Mesenchymal stem cell (in vitro differentiated cells and primary cell): ENCODE measurements around the gene HGS.
A peak's percentile ranks its signal among the peaks of the same experiment; 100 is the strongest.
"Not testable (repeated sequence)": the region's sequence is repeated elsewhere in the genome, so short reads cannot be mapped to it uniquely, and the experiment has no call there.

Experiments used
- DNase-seq: peaks from one replicate; pipeline ENCODE4 v3.0.0-alpha.2; 2013
- H2AFZ ChIP-seq: one replicate; pipeline ENCODE4 v1.6.1; 2013; ENCODE audit warnings: low read depth, mild to moderate bottlenecking, control low read depth, inconsistent platforms, low read length, moderate library complexity
- H2AK5ac ChIP-seq: 2 replicates; pipeline ENCODE4 v1.6.1; 2013; ENCODE audit warnings: low read length, moderate library complexity, mild to moderate bottlenecking, inconsistent platforms; ENCODE audit not compliant: severe bottlenecking
- H2BK120ac ChIP-seq: one replicate; pipeline ENCODE4 v1.6.1; 2013; ENCODE audit warnings: low read depth, mild to moderate bottlenecking, inconsistent platforms, low read length, moderate library complexity
- H2BK12ac ChIP-seq, 2 experiments: one replicate each; pipeline ENCODE4 v1.6.1; 2013; ENCODE audit warnings: inconsistent platforms in 2 of 2, low read length in 2 of 2, mild to moderate bottlenecking in 2 of 2, moderate library complexity in 2 of 2, control low read depth in 1 of 2
- H2BK15ac ChIP-seq: one replicate; pipeline ENCODE4 v1.6.1; 2013; ENCODE audit warnings: mild to moderate bottlenecking, low read depth, inconsistent platforms; ENCODE audit not compliant: poor library complexity, severe bottlenecking
- H2BK5ac ChIP-seq: 2 replicates; pipeline ENCODE4 v1.6.1; 2013; ENCODE audit warnings: low read depth, mild to moderate bottlenecking, low read length, control low read depth, inconsistent platforms; ENCODE audit not compliant: poor library complexity, severe bottlenecking
- H3K14ac ChIP-seq, 2 experiments: one replicate each; pipeline ENCODE4 v1.6.1; 2013; ENCODE audit warnings: inconsistent platforms in 2 of 2, low read length in 2 of 2, control low read depth in 1 of 2, mild to moderate bottlenecking in 1 of 2, moderate library complexity in 1 of 2
- H3K18ac ChIP-seq, 2 experiments: one replicate each; pipeline ENCODE4 v1.6.1; 2013; ENCODE audit warnings: inconsistent platforms in 2 of 2, low read length in 2 of 2, control low read depth in 1 of 2, low read depth in 1 of 2, mild to moderate bottlenecking in 1 of 2
- H3K23ac ChIP-seq, 2 experiments: one replicate each; pipeline ENCODE4 v1.6.1; 2013; ENCODE audit warnings: inconsistent platforms in 2 of 2, low read length in 2 of 2, mild to moderate bottlenecking in 2 of 2, moderate library complexity in 2 of 2, control low read depth in 1 of 2
- H3K27ac ChIP-seq: 2 replicates; pipeline ENCODE4 v1.5.1; 2013; ENCODE audit warnings: mild to moderate bottlenecking, moderate library complexity, low read length, control low read depth, inconsistent platforms; ENCODE audit not compliant: poor library complexity, severe bottlenecking
- H3K27me3 ChIP-seq, 2 experiments: 2 replicates each; pipeline versions ENCODE4 v1.6.1 to v1.7.0; 2013; ENCODE audit warnings: low read length in 2 of 2, mild to moderate bottlenecking in 2 of 2, moderate library complexity in 2 of 2, control low read depth in 1 of 2, inconsistent platforms in 1 of 2; ENCODE audit not compliant: control insufficient read depth in 1 of 2, insufficient read depth in 1 of 2
- H3K36me3 ChIP-seq, 2 experiments: 2 replicates each; pipeline versions ENCODE4 v1.6.1 to v1.7.0; 2013; ENCODE audit warnings: low read length in 2 of 2, control low read depth in 1 of 2, inconsistent platforms in 1 of 2, low read depth in 1 of 2, mild to moderate bottlenecking in 1 of 2; ENCODE audit not compliant: insufficient read depth in 2 of 2, control insufficient read depth in 1 of 2
- H3K4ac ChIP-seq, 2 experiments: one replicate each; pipeline ENCODE4 v1.6.1; 2013; ENCODE audit warnings: inconsistent platforms in 2 of 2, low read length in 2 of 2, mild to moderate bottlenecking in 2 of 2, moderate library complexity in 2 of 2, control low read depth in 1 of 2, low read depth in 1 of 2
- H3K4me1 ChIP-seq: 2 replicates; pipeline ENCODE4 v1.6.1; 2013; ENCODE audit warnings: low read depth, low read length, control low read depth; ENCODE audit not compliant: control insufficient read depth, insufficient read depth
- H3K4me2 ChIP-seq: 2 replicates; pipeline ENCODE4 v1.6.1; 2013; ENCODE audit warnings: low read length, mild to moderate bottlenecking, inconsistent platforms; ENCODE audit not compliant: poor library complexity, severe bottlenecking
- H3K4me3 ChIP-seq, 2 experiments: 2 replicates each; pipeline versions ENCODE4 v1.5.1 to v1.7.0; 2013; ENCODE audit warnings: low read length in 2 of 2, mild to moderate bottlenecking in 2 of 2, control low read depth in 1 of 2, low read depth in 1 of 2; ENCODE audit not compliant: insufficient read depth in 1 of 2
- H3K79me1 ChIP-seq: replicated peaks from 2 replicates; pipeline ENCODE4 v1.6.1; 2013; ENCODE audit warnings: mild to moderate bottlenecking, control low read depth, low read length, inconsistent platforms; ENCODE audit not compliant: poor library complexity, severe bottlenecking
- H3K9ac ChIP-seq: 2 replicates; pipeline ENCODE4 v1.7.0; 2013; ENCODE audit warnings: mild to moderate bottlenecking, low read length, moderate library complexity
- H3K9me3 ChIP-seq: 2 replicates; pipeline ENCODE4 v1.7.0; 2013; ENCODE audit warnings: mild to moderate bottlenecking, low read length; ENCODE audit not compliant: control insufficient read depth
- H4K8ac ChIP-seq: one replicate; pipeline ENCODE4 v1.6.1; 2013; ENCODE audit warnings: inconsistent platforms, mild to moderate bottlenecking, low read length, moderate library complexity
- H4K91ac ChIP-seq: one replicate; pipeline ENCODE4 v1.6.1; 2013; ENCODE audit warnings: mild to moderate bottlenecking, low read length, inconsistent platforms
- WGBS: methylation state at CpG from one replicate; pipeline ENCODE4 v1.1.7; 2013; ENCODE audit warnings: mixed read lengths; 5-methylcytosine and 5-hydroxymethylcytosine counted together

HGS gene

DNA sequence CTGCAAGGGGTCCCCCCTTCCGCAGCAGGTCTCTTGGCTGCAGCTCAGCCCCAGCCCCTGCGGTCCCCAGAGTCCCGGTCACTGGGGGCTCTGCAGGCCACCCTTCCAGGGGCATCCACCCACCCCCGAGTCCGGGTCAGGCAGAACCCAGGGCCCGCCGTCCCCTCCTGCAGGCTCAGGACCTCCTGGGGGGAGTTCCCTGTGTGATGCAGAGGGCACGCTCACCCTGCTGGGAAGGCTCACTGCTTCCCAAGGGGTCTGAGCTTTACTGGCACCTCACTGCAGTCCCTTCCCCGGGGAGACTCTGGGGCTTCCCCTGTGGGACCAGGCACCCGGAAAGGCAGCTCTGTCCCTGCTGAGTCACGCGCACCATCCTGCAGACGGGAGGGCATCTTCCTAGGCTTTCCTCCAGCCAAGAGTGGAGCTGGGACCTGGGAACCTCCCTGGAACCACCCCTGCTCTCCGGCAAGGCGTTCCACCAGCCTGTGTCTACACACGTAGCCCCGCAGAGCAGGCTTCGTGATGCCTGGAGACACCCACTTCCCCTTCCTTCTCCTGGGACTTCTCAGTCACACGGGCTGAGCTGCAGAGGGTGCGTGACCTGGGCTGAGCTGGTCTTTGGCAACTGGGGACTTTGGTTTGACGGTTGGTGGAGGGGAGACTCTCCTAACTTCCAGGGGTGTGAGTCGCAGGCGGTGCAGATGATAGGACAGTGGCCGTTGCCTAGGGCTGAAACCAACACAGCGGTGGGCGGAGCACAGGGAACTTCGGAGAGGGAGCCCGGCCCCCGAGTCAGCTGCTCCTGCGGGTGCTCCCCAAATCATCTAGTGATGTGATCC, 51.7 kb downstream of the HGS start:
- Histone ChIP-seq H3K4ac (no peak overlapping the region), H3K4me2 (no peak overlapping the region), H2AFZ (no peak overlapping the region), H3K23ac (no peak overlapping the region), H3K18ac (no peak overlapping the region), H3K4me3 (peak overlapping the region in 1 of 2 experiments; percentile 65), H2AK5ac (no peak overlapping the region), H2BK12ac (peak overlapping the region in 1 of 2 experiments; percentile 4), H2BK120ac (no peak overlapping the region), H3K14ac (no peak overlapping the region), H4K91ac (peak overlapping the region; percentile 4), H3K27ac (no peak overlapping the region), H3K79me1 (no peaks in the 10 kb centered on the region), H2BK15ac (no peak overlapping the region), H3K36me3 (no peaks in the 10 kb centered on the region), H3K9ac (peak overlapping the region; percentile 49), H2BK5ac (no peak overlapping the region), H3K4me1 (peaks cover 16% of the 10 kb centered on the region), H4K8ac (peak overlapping the region; percentile 36), H3K9me3 (no peaks in the 10 kb centered on the region), H3K27me3 (peaks cover 13 to 17% of the 10 kb centered on the region in 2 experiments)
- peak; percentile 45 for DNase-seq
- WGBS, result 64% methylated on average over 30 of the region's 30 CpGs

DNA sequence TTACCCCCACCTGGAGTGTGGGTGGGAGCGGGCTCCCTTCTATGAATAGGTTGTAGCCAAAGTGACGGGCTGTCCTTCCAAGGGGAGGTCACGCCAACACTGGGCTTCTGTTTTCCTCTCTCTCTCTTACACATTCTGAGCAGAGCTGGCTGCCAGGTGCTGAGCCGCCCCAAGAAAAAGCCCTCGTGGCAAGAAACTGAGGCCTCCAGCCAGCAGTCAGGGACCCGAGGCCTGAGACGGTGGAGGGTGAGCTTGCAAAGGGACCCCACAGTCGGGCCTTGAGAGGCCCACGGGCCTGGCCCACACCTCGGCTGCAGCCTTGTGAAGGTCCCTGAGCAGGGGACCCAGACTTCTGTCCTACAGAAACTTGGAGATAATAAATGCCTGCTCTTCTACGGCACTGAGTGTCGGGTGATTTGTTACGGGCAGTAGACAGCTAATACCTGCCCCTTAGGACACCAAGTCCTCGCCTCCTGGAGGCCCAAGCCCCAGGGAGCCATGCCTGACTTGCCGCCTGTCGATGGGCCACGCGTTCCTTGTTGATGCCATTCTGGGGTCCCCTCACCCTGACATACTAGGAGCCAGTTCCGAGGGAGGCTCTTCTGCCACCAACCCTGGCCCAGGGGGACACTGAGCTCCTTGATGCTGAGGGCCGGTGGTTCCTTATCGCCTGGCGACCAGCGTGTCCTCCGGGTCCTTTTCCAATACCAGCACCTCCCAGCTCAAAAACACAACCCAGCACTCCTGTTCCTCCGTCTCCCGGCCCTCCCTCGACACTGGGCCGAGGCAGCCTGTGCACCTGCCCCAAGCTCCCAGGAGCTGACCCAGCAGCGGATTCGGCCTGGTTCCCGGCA, 54.4 kb downstream of the HGS start:
- 91% methylated on average over 31 of the region's 31 CpGs for WGBS
- Histone ChIP-seq H3K4ac (no peak overlapping the region), H3K9ac (no peak overlapping the region), H3K14ac (no peak overlapping the region), H3K79me1 (no peaks in the 10 kb centered on the region), H3K4me1 (peaks cover 12% of the 10 kb centered on the region), H2BK12ac (no peak overlapping the region), H2BK120ac (no peak overlapping the region), H3K18ac (no peak overlapping the region), H3K4me3 (no peak overlapping the region), H3K9me3 (no peaks in the 10 kb centered on the region), H2BK5ac (no peak overlapping the region), H3K36me3 (peaks cover 0 to 3% of the 10 kb centered on the region in 2 experiments), H3K23ac (no peak overlapping the region), H3K27me3 (peaks cover 13 to 22% of the 10 kb centered on the region in 2 experiments), H2AFZ (no peak overlapping the region), H3K27ac (no peak overlapping the region), H4K8ac (no peak overlapping the region), H2AK5ac (no peak overlapping the region), H4K91ac (no peak overlapping the region), H3K4me2 (no peak overlapping the region), H2BK15ac (no peak overlapping the region)
- DNase-seq, result no peak

DNA sequence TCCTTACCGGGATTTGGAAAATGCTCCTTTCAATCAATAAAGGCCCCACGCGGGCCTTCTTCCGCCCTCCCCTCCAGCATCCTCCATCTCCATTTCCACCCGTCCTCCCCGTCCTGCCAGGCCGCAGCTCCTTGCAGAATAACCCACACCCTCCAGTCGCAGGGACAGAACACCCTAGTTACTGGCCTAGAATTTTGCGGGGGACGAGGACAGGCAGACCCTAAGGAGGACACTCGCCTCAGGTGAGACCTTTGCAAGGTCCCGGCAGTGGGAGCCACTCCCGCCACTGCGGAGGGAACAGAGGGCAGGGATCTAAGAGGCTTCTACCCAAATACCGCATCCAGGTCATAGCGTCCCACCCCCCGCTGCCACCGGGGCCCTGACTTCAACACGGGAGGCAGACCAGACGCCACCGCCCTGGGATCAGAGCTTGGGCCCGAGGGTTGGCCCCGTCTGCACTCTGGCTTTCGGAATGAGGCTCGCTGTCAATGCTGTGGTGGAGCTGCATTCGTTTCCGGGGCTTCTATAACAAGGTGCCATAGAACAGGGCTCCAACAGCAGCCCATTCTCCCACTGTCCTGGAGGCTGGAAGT, 55.1 kb downstream of the HGS start:
- Histone ChIP-seq H2AFZ (no peak overlapping the region), H3K4me3 (no peak overlapping the region), H4K8ac (no peak overlapping the region), H2AK5ac (no peak overlapping the region), H3K14ac (no peak overlapping the region), H2BK120ac (no peak overlapping the region), H2BK15ac (peak overlapping the region; percentile 84), H3K9ac (no peak overlapping the region), H3K9me3 (no peaks in the 10 kb centered on the region), H3K4me1 (peaks cover 11% of the 10 kb centered on the region), H4K91ac (no peak overlapping the region), H3K27me3 (peaks cover 13 to 22% of the 10 kb centered on the region in 2 experiments), H3K4me2 (no peak overlapping the region), H3K79me1 (no peaks in the 10 kb centered on the region), H3K18ac (no peak overlapping the region), H2BK5ac (no peak overlapping the region), H3K4ac (no peak overlapping the region), H3K27ac (no peak overlapping the region), H3K36me3 (peaks cover 0 to 3% of the 10 kb centered on the region in 2 experiments), H3K23ac (no peak overlapping the region), H2BK12ac (no peak overlapping the region)
- no peak for DNase-seq
- WGBS, result 95% methylated on average over 27 of the region's 27 CpGs

DNA sequence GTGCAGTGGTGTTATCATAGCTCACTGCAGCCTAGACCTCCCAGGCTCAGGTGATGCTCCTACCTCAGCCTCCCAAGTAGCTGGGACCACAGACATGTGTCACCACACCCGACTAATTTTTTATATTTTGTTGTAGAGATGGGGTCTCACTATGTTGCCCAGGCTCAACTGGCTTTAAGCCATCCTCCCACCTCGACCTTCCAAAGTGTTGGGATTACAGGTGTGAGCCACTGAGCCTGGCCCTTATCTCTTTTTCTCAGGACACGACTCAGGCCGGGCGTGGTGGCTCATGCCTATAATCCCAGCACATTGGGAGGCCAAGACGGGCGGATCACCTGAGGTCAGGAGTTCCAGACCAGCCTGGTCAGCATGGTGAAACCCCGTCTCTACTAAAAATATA, 55.8 kb downstream of the HGS start:
- Histone ChIP-seq H3K27me3 (peaks cover 13 to 22% of the 10 kb centered on the region in 2 experiments), H3K4me1 (peaks cover 10% of the 10 kb centered on the region)
- DNase-seq, H3K23ac ChIP-seq, H3K27ac ChIP-seq, H4K91ac ChIP-seq, H3K18ac ChIP-seq, H2BK5ac ChIP-seq, H3K4ac ChIP-seq, H2AFZ ChIP-seq, H4K8ac ChIP-seq, H3K79me1 ChIP-seq, H2AK5ac ChIP-seq, H3K36me3 ChIP-seq, H2BK15ac ChIP-seq, H2BK120ac ChIP-seq, H3K9ac ChIP-seq, H3K9me3 ChIP-seq, H3K14ac ChIP-seq, H3K4me2 ChIP-seq, H3K4me3 ChIP-seq, H2BK12ac ChIP-seq: not testable (repeated sequence)
- WGBS, result 89% methylated on average over 7 of the region's 8 CpGs
